Measurements from ENCODE around the gene ENO1. TPM values are rescaled to one million over a fixed set of nuclear protein-coding genes. Genes with fewer than 3 reads are reported as not detected.

The ENO1 gene
- total and polyA plus RNA-seq, 2 donors (not counting 3 experiments of a cell fraction or from before 2014, with no cell fraction given): 1,111 to 1,593 TPM

- no peak overlapping the region for H3K27ac ChIP-seq (ENCODE audit: insufficient read depth, low read depth, low read length)
- peaks cover 4 to 14% of the 10 kb centered on the region in 2 experiments for H3K27me3 ChIP-seq (ENCODE audit: control insufficient read depth in 2 of 2, insufficient read depth in 2 of 2, low read length in 2 of 2)
- no peak overlapping the region for H3K4me3 ChIP-seq (replicated peaks in 1 of 3; ENCODE audit: insufficient read depth in 1 of 3, low read depth in 1 of 3, low read length in 3 of 3)
- CTCF ChIA-PET: interaction anchor here (0.9 to 1.7 kb wide), 7 partner anchors 10 to 176 kb away, joined by 3 to 15 read pairs (median 4); no protein-coding TSS in a partner anchor
- no peaks in the 10 kb centered on the region for H3K79me2 ChIP-seq (ENCODE audit: control insufficient read depth, insufficient read depth, low read length)
- DNase-seq (ENCODE audit: low read depth, low spot score) (no peak), FAIRE-seq (no peak)
- no peaks in the 10 kb centered on the region for H4K20me1 ChIP-seq (replicated peaks; ENCODE audit: control insufficient read depth, extremely low read depth, insufficient read depth, low read length)
- intact Hi-C loops (cut with micrococcal nuclease) (no loop called here), dilution Hi-C loops (cut with MboI; ENCODE audit: extremely low pct_ligation_motif_present, low sequenced_read_pairs) (no loop called here)
- no peaks in the 10 kb centered on the region for H3K36me3 ChIP-seq (ENCODE audit: control insufficient read depth in 2 of 2, extremely low read depth in 1 of 2, insufficient read depth in 2 of 2, low read length in 2 of 2)
- H3K9ac ChIP-seq (replicated peaks; ENCODE audit: extremely low read depth, insufficient read depth, low read length): no peak overlapping the region
- BruUV-seq (replicated peaks): no TSS peak
- H3K9me1 ChIP-seq (replicated peaks; ENCODE audit: control insufficient read depth, extremely low read depth, insufficient read depth, low read length): no peaks in the 10 kb centered on the region
- H3K4me1 ChIP-seq (ENCODE audit: control insufficient read depth, extremely low read depth, insufficient read depth, low read length): no peaks in the 10 kb centered on the region
- H2AFZ ChIP-seq (ENCODE audit: low read depth, low read length): no peak overlapping the region
- no peak overlapping the region for H3K4me2 ChIP-seq (ENCODE audit: insufficient read depth, low read length)
- POLR2A ChIA-PET: interaction anchor here (0.7 kb wide), 1 partner anchor 16 kb away, joined by 3 read pairs; no protein-coding TSS in a partner anchor
- no peak for TF ChIP-seq GATA2 (IDR thresholded peaks at IDR 0.05; ENCODE audit: insufficient read depth, insufficient read length, low read depth, low read length)
- TF ChIP-seq MAX (IDR thresholded peaks at IDR 0.05; ENCODE audit: insufficient read depth, insufficient read length): no peak
- TF ChIP-seq CTCF (IDR thresholded peaks at IDR 0.05; ENCODE audit: extremely low read depth in 1 of 2, insufficient read depth in 1 of 2, low read depth in 1 of 2, low read length in 2 of 2): no peak
- no peak for TF ChIP-seq FOS (IDR thresholded peaks at IDR 0.05; ENCODE audit: borderline replicate concordance, insufficient read depth, low read length)
- no peak for TF ChIP-seq EZH2 (IDR thresholded peaks at IDR 0.05; ENCODE audit: borderline replicate concordance, low read depth, low read length, severe bottlenecking)
- TF ChIP-seq JUN (IDR thresholded peaks at IDR 0.05; ENCODE audit: borderline replicate concordance, insufficient read depth, insufficient read length, low read depth): no peak
- TF ChIP-seq MYC (IDR thresholded peaks at IDR 0.05; ENCODE audit: low read depth, low read length): no peak
- TF ChIP-seq POLR2AphosphoS5 (IDR thresholded peaks at IDR 0.05; ENCODE audit: insufficient read depth, low read depth, low read length): no peak
- no peak for TF ChIP-seq POLR2A (IDR thresholded peaks at IDR 0.05; ENCODE audit: low read depth, low read length)
- H3K9me3 ChIP-seq (replicated peaks; ENCODE audit: control insufficient read depth, insufficient read depth, low read length): no peaks in the 10 kb centered on the region
These were observed 46.9 kb upstream of the ENO1 start for GRCh38 chr1:8925406-8925805.

Data from endothelial cell of umbilical vein (primary cell).